ENCODE results near the gene STX3.

GRCh38 chr11:59756845-59757244, 1.7 kb downstream of the STX3 start:
- TF ChIP-seq SRF (IDR thresholded peaks at IDR 0.05; ENCODE audit: low read depth, low read length): no peak
- TF ChIP-seq EZH2 (conservative IDR thresholded peaks at IDR 0.05; ENCODE audit: low read depth, low read length): no peak
- TF ChIP-seq U2AF2 (IDR thresholded peaks at IDR 0.05; ENCODE audit: low read depth, low read length): no peak
- no peak for TF ChIP-seq ZNF580 (CRISPR knock-in tag; IDR thresholded peaks at IDR 0.05; ENCODE audit: borderline replicate concordance, low read depth)
- TF ChIP-seq MXD4 (CRISPR knock-in tag; IDR thresholded peaks at IDR 0.05): no peak
- no peak for TF ChIP-seq PBX3 (CRISPR knock-in tag; IDR thresholded peaks at IDR 0.05; ENCODE audit: borderline replicate concordance)
- no peak for TF ChIP-seq ZNF609 (CRISPR knock-in tag; IDR thresholded peaks at IDR 0.05; ENCODE audit: borderline replicate concordance)
- TF ChIP-seq PRDM10 (CRISPR knock-in tag; IDR thresholded peaks at IDR 0.05; ENCODE audit: low read depth): no peak
- no peak for TF ChIP-seq PREB (CRISPR knock-in tag; IDR thresholded peaks at IDR 0.05)
- no peak for TF ChIP-seq RNF2 (conservative IDR thresholded peaks at IDR 0.05; ENCODE audit: low read depth)
- TF ChIP-seq ZNF12 (CRISPR knock-in tag; IDR thresholded peaks at IDR 0.05): no peak
- TF ChIP-seq REPIN1 (CRISPR knock-in tag; IDR thresholded peaks at IDR 0.05; ENCODE audit: borderline replicate concordance, low read depth): no peak
